Erythroblast (primary cell): ENCODE measurements around the gene PMP22.

Experiments
- GATA1 ChIP-seq: IDR thresholded peaks from 2 replicates; pipeline ENCODE4 v1.6.1; 2011; ENCODE audit warnings: low read depth, mild to moderate bottlenecking, control low read depth, low read length, moderate library complexity
- POLR2A ChIP-seq: IDR thresholded peaks from 2 replicates; pipeline ENCODE4 v1.6.1; 2011; ENCODE audit warnings: mild to moderate bottlenecking, low read length

DNA sequence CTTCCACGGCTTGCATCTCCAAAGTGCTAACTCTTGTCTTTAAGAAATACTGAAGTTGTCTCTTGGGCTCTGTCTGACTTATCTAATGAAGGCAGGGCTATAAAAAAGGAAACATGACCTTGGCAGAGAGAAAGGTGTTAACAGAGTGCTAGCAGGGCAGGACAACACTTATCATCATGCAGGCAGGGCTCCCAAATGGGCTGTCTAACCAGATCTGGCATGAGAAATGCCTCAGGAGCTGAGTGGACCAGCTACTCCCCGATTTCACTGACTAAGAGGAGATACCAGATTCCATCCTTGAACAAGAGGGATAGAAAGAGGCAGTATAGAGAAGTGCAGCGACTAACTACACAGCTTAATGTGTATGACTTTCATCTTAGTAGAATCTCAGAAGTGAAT lies 32.6 kb downstream of the PMP22 start:
- TF ChIP-seq POLR2A (no peak), GATA1 (no peak)
